HG03457 (cell line): Measurements from ENCODE around the gene TFF2.

Experiments used
- ATAC-seq: cut with Tn5 transposase; IDR thresholded peaks from one replicate; pipeline ENCODE4 v1.9.1; 2021; ENCODE audit warnings: moderate number of reproducible peaks; ENCODE audit not compliant: unreplicated experiment

The TFF2 gene

DNA sequence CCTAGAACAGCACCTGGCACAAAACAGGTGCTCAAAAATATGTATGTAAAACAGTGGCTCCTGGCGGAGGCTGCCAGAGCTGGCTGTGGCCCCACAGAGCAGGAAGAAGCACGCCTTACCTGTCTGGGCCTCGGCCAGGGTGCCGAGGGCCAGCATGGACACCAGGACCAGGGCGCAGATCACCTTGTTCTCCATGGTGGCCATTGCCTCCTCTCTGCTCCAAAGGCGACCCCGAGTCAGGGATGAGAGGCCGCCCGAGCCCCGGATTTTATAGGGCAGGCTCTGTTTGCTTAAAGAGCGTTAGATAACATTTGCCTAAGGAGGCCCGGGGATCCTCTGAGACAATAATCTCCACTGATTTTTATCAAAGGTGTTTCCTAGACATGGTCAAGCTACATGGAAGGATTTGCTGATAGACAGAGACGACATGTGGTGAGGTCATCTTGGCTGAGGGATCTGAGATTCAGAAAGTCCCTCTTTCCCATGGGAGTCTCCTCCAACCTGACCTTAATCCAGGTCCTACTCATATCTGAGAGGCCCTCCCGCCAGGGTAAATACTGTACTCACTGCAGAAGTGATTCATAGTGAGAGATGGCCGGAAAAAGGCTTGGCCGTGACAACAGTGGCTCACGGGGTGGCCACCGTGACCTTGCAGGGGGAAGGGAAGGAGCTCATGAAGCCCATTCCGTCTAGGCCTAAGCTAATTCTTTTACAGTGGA is 15.7 kb upstream of the TFF2 start, which contains the start of gene TFF1:
Gene TFF1 (minus strand): TSS at position 244 of the 719 bp plus-strand sequence. CDS start 40 bp downstream, at position 204.
- ATAC-seq, result no peak

DNA sequence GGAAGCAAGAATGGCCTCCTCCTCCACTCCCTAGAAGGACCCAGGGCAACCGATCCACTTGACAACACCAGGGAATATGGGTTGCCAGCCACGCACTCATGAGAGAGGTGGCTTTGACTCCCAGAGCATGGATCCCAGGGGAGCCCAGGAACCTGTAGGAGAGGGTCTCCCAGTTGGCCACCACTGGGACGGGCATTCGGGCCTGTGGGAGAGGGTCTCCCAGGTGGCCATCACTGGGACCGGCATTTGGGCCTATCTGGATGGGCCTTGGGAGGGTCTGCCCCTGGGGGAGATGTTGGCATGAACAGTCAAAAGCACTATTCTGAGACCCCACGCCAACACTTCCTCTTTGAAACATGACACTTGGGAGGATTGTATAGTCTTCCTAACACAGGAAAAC is 15.0 kb upstream of the TFF2 start:
- ATAC-seq, result no peak

DNA sequence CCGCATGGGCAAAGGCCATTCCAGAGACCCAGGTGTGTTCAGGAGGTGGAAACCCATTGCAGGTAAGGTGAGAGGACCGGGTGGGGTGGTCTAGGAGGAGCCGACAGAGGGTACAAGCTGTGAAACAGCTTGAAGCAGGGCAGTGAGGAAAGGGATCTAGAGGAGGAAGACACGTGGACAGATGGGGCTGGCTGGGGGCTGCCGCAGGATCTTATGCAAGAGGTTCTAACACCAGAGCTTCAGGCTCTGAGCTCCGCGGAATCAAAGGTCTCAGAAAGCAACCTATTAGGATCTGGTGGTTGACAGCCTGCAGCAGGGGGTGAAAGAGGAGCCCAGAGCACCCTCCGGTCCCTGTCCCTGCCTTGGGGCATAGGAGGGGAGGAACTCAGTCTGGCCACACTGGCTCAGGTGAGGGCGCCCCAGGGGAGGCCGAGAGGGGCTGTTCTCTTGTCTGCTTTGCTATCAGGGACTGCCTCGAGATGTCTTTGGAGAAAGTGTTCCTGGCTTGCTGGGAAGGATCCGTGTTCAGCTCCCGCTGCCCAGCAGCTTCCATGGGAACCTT is 13.6 kb upstream of the TFF2 start:
- ATAC-seq, result no peak

DNA sequence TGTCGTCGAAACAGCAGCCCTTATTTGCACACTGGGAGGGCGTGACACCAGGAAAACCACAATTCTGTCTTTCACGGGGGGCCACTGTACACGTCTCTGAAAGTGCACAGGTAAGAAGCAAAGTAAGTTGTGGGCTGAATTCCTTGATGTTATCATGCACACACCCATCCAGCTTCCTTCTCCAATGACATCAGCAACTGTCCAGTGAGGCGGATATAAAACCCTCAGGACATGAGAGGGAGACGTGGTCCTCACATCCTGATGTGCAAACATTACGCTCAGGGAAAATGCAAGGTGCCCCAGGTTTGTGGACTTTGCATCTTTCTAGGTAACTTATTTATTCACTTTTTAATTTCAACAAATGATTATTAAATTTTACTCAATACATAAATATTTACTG is 12.5 kb upstream of the TFF2 start:
- ATAC-seq, result no peak

DNA sequence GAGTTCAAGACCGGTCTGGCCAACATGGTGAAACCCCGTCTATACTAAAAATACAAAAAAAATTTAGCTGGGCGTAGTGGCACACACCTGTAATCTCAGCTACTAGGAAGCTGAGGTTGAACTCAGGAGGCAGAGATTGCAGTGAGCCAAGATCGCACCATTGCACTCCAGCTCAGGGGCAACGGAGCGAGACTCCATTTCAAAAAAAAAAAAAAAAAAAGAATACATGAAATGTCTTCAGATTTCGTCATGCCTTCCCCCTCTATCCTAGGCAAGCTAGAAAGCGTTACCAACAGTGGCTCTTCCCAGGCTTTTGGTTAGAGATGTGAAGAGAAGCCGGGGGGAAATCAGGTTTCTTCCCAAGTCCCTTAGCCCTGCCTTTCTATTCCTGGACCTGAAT is 11.9 kb upstream of the TFF2 start:
- ATAC-seq, result no peak

DNA sequence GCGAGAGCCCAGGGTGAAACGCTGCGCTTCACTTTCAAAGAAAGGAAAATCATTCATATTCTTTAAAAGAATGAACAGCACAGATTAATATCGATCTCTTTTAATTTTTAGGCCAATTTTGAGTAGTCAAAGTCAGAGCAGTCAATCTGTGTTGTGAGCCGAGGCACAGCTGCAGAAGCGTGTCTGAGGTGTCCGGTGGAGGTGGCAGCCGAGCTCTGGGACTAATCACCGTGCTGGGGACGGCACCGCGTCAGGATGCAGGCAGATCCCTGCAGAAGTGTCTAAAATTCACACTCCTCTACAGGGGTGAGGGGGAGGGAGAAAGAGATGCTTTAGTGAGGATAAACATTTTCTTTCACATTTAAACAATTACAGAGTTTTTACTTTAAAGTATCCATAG is 11.4 kb upstream of the TFF2 start:
- ATAC-seq, result no peak

DNA sequence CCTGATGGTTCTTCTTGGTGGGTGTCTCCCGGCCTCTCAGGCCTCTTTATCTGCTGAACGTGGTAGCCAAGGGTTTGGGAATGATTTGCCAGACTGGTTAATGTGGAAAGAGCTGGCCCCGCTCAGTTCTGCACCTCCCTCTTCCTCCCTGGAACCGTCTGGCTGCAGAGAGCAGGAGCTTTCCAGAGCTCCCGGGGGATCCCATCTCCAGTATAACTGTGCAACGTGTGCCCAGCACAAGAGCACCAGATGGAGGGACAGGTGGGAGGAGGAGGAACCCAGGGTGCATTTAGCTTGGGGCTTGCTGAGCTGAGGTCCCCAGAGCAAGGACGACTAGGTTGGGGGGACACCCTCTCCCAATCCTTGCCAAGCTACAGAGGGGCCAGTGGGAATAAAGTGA is 10.5 kb upstream of the TFF2 start:
- no peak for ATAC-seq

DNA sequence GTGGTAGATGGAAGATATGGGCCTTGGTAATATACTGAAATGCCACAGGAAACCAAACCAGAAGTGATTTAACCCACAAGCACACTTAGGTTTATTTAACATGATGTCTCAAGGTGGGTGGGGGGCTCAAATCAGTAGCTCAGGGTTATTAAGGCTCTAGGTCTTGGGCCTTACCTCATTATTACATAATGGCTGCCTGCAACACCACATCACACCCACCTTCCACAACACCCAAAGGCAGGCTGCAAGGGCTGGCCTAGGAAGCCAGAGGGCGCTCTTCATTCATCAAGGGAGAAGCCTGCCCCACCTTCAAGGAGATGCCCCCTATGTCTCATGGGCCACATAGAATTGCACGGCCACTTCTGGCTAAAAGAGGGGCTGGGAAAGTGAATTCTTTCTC is 9.5 kb upstream of the TFF2 start:
- ATAC-seq, result no peak

DNA sequence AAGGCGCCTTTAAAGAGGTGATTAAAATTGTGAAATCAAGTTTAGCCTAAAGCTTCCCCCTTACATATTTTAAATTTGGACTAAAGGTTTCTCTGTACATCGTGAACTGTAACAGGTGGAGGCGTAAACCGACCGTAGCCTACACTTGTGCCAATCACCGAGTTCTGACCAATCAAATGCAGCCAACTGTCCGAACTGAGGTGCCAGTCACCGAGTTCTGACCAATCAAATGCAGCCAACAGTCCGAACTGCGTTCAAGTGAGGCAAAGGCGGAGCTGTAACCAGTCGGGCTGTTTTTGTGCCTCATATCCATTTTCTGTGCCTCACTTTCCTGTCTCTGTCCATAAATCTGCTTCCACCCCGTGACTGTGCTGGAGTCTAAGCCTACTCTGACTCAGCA is 8.1 kb upstream of the TFF2 start:
- no peak for ATAC-seq

DNA sequence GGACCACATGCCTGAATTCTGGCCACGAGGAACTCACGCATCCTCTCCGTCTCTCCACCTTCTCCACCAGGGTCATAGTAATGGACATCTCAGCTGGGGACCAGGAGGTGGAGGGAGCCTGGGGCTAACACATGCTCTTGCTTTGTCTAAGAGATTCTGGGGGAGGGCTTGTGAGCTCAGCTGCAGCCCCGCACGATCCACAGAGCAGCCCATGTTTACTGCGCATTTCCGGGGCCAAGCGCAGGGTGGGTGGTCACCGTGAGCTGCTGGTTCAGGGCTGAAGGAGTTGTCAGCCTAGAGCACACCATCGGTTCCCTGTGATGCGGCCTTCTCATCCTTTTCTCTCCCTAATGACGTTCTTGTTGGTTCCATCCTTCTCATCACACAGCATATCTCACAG is 7.5 kb upstream of the TFF2 start:
- no peak for ATAC-seq

DNA sequence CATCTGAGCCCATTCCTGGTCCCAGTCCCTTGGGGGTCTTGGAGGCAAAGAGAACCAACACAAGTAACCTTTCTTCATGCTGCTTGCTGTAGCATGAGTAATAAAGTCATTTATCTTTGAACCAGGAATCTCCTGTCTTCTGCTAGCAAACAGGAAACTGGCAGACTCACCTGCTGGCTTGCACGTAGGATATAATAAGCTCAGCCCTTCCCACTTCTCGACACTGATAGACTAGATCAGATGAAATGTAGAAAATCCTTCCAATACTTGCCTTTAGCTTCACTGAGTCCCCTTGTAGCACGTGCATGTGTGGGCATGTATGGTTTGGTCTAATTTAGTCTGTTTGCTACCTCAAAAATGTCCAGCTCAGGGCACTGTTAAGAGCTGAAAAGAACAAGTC is 6.5 kb upstream of the TFF2 start:
- no peak for ATAC-seq

DNA sequence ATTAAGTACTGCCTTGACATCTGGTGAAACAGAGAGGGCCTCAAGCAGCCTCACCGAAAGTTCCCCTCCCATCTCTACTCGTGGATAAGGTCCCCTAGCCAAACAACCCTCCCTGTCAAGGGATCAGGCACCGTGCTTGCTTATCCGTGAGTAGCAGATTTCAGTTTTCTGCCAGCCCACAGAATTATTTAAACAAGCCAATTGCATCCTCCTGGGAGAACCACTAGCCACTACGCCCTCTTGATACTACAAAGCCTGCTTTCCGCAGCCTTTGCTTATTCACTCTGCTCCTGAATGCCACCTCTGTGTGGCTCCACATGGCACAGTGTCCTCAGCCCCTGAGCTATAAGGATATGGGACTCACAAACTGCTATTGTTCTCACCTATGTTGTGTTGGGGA is 5.9 kb upstream of the TFF2 start:
- no peak for ATAC-seq

DNA sequence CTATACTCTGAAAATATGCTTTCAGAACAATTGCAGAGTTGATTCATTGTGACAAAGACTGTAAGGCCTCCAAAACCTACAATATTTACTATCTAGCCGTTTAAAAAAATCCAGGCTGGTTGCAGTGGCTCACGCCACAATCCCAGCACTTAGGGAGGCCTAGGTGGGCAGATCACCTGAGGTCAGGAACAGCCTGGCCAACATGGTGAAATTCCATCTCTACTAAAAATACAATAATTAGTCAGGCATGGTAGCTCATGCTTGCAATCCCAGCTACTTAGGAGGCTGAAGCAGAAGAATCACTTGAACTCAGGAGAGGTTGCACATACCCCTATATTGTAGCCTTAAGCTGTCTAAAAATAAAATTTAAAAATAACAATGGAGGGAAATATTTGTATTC is 5.3 kb upstream of the TFF2 start:
- ATAC-seq, result no peak

DNA sequence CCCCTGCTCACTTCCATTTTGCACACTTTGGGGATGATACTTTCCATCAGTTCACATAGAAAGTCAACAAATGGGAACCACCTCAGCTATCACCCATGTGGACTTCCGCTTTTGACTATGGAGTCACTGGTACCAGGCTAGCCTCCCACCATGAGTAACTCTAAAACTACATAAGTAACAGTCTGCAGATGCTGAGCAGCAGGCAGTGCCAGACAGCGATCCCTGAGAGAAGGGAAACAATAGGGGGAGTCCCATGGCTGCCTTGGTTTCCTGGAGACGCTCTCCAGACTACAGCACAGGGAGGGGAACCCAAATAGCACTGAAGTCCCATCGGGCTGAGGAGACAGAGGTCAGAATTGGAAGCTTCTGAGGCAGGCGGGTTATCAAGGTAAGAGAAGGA is 2.8 kb upstream of the TFF2 start:
- no peak for ATAC-seq

DNA sequence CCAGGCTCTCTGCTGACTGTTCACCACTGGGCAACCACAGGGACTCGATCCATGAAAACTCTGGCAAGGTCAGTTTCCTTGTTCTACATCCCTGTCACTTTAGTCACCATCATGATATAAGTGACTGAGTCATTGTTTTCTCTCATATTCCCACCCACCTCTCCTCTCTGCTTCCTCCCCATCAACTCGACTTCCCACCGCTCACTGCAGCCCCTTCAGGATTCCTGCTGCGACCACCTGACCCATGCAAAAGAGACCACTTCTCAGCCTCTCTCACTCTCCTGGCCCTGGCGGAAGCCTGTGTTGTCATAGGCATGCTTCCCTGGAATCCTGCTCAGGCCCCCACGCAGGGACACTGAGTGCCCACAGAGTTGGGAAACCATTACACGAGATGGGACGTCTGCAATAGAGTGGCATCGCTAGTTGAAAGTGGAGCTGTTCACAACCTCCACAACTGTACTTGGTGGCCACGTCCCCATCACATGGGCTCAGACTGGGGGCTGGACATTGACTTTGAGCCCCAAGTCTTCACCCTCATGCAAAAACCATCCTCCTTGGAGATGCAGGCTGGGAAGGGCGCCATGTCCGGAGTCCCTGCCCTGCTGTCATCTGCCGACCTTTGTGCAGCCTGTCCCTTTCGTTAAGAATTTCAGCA is 1.8 kb upstream of the TFF2 start:
- no peak for ATAC-seq

DNA sequence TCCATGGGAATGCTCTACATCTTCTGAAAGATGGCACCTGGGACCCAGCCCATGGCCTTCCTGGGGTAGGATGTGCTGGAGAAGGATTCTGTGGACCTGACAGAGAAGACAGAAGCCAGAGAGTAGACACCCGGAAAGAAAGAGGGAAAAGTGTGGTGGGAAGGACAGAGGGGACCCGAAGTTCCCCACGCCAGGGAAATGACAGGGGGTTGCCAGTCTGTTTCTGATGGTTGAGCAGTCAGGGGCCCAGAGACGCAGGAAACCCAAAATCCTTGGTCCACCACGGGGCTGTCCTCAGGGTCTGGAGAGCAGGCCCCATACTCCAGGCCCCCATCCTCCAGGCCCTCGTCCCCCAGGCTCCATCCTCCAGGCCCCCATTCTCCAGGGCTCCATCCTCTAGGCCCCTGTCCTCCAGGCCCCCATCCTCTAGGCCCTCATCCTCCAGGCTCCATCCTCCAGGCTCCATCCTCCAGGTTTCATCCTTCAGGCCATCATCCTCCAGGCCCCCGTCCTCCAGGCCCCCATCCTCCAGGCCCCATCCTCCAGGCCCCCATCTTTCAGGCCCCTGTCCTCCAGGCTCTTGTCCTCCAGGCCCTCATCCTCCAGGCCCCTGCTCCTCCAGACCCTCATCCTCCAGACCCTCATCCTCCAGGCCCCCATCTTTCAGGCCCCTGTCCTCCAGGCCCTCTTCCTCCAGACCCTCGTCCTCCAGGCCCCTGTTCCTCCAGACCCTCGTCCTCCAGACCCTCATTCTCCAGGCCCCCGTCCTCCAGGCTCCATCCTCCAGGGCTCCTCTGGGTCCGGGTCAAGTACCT is 1.0 kb upstream of the TFF2 start:
- ATAC-seq, result no peak

DNA sequence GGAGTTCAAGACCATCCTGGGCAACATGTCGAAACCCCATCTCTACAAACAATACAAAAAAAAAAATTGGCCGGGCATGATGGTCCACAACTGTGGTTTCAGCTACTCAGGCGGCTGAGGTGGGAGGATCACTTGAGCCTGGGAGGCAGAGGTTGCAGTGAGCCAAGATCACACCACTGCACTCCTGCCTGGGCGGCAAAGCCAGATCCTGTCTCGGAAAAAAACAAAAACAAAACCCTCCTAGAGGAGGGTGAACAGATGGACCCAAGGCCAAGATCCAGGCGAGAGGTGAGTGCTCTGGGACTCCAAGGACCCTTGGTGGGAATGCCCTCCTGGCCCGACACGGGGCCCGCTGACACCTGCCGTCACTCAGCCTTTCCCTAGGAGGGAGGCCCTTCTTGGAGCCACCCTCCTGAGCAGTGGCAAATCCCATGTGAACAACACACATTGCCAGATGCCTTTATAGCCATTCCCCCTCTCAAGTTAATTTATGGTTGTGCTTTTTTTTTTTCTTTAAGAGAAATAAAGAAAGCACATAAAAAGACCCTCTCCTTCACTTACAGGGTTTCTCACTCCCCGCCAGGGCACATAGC is 380 bp downstream of the TFF2 start:
- ATAC-seq, result no peak

DNA sequence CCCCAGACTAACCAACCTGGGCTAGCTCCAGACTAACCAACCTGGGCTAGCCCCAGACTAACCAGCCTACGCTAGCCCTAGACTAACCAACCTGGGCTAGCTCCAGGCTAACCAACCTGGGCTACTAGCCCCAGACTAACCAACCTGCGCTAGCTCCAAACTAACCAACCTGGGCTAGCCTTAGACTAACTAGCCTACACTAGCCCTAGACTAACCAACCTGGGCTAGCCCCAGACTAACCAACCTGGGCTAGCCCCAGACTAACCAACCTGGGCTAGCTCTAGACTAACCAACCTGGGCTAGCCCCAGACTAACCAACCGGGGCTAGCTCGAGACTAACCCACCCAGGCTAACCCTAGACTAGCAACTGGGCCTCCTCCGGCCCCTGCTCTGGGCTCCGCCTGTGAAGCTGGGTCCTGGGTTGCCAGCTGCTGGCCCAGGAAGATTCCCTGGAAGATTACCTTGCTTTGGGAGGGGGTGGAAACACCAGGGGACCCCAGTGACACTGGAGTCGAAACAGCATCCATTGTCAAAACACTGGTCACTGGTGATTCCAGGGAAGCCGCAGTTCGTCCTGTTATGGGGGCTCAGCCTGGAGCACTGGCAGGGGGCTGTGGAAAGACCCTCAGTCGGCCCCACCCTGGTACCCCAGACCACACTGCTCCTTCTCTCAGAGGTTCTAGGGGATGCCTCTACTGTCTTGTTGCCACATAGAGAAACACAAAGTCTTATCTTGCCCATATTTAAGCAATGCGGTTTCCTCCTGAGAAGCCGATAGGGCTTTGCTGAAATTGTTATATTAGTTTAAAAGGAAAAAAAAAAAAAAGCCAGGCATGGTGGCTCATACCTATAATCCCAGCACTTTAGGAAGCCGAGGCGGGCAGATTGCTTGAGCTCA is 1.1 kb downstream of the TFF2 start:
- ATAC-seq, result no peak

DNA sequence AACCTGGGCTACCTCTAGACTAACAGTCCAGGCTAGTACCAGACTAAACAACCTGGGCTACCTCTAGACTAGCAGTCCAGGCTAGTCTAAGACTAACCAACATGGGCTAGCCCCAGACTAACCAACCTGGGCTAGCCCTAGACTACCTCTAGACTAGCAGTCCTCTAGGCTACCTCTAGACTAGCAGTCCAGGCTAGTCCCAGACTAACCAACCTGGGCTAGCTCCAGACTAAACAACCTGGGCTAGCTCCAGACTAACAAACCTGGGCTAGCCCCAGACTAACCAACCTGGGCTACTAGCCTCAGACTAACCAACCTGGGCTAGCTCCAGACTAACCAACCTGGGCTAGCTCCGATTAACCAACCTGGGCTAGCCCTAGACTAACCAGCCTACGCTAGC is 2.0 kb downstream of the TFF2 start:
- ATAC-seq, result no peak

DNA sequence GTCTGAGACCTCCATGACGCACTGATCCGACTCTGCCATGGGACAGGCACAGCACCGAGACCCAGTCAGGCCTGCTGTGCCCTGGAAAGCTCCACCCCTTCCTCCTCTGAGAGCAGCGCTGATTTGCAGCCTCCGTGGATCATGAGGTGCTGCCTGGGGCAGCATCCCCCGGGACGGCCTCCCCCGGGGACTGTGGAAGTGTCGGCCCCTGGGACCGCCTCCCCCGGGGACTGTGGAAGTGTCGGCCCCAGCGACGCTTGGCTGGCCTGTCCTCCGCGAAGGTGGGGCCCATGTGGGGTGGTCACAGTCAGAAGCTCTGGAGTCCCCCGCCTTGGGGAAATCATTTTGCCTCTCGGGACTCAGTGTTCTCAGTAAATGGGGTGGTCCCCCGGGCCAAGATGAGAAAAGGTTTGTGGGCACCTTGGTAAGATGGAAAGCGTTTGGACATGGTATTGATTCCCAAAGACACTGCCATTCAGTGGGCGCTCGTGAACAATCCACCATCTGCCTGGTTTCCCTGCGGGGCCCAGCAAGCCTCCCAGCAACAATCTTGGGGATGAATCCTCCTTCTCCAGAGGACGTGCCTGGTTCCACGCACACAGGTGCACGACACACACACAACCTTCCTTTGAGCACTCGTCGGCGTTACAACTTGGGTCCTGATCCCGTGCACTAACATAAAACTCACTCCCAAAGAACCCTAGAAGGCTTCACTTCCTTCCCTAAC is 3.0 kb downstream of the TFF2 start:
- no peak for ATAC-seq
